Natural killer cell (primary cell): ENCODE measurements around the gene B4GALT1. TPM values are rescaled to one million over a fixed set of nuclear protein-coding genes. Genes with fewer than 3 reads are reported as not detected.

Experiments
- ATAC-seq, 3 donors: fragments of 150-1000 bp in 2 of 3; fragments of 200-7000 bp in 1 of 3; cut with Tn5 transposase; 1 replicate in 1 of 3; 2 replicates in 2 of 3; pipeline ENCODE4 v1.10.0; 2021; ENCODE audit warnings: mild to moderate bottlenecking in 2 of 3, moderate library complexity in 2 of 3
- DNase-seq, 2 donors: peaks; one replicate each; pipeline versions ENCODE4 v3.0.0 to v3.0.0-alpha.2; 2013 to 2021; ENCODE audit warnings: mixed read lengths in 1 of 2
- H3K27ac ChIP-seq: one replicate; pipeline ENCODE4 v1.5.1; 2013; ENCODE audit warnings: mild to moderate bottlenecking, low read length
- H3K27me3 ChIP-seq: one replicate; pipeline ENCODE4 v1.6.1; 2013; ENCODE audit warnings: low read length; ENCODE audit not compliant: control insufficient read depth, insufficient read depth
- H3K36me3 ChIP-seq: one replicate; pipeline ENCODE4 v1.6.1; 2013; ENCODE audit warnings: low read length; ENCODE audit not compliant: control insufficient read depth, insufficient read depth
- H3K4me1 ChIP-seq: one replicate; pipeline ENCODE4 v1.6.1; 2013; ENCODE audit warnings: low read length; ENCODE audit not compliant: control insufficient read depth, insufficient read depth
- H3K4me3 ChIP-seq: one replicate; pipeline ENCODE4 v1.5.1; 2013; ENCODE audit warnings: low read length
- H3K9me3 ChIP-seq: one replicate; pipeline ENCODE4 v1.6.1; 2013; ENCODE audit warnings: low read length; ENCODE audit not compliant: control insufficient read depth, insufficient read depth
- H3K27ac Mint-ChIP-seq, 2 donors: one replicate each; pipeline ENCODE4 v1.8.0; 2022; ENCODE audit warnings: mild to moderate bottlenecking in 2 of 2, mixed read lengths in 2 of 2, moderate library complexity in 1 of 2
- H3K27me3 Mint-ChIP-seq, 2 donors: one replicate each; pipeline ENCODE4 v1.8.0; 2022; ENCODE audit warnings: low read depth in 2 of 2, mixed read lengths in 2 of 2
- H3K36me3 Mint-ChIP-seq: one replicate; pipeline ENCODE4 v1.8.0; 2022; ENCODE audit warnings: mixed read lengths
- H3K4me1 Mint-ChIP-seq, 2 donors: one replicate each; pipeline ENCODE4 v1.8.0; 2022; ENCODE audit warnings: mixed read lengths in 2 of 2
- H3K4me3 Mint-ChIP-seq: one replicate; pipeline ENCODE4 v1.8.0; 2022; ENCODE audit warnings: mild to moderate bottlenecking, moderate library complexity, mixed read lengths
- H3K9me3 Mint-ChIP-seq, 2 donors: one replicate each; pipeline ENCODE4 v1.8.0; 2022; ENCODE audit warnings: mixed read lengths in 2 of 2
- CTCF ChIP-seq: fragments of 200-600 bp; IDR thresholded peaks from one replicate; pipeline ENCODE4 v1.8.0; 2022; ENCODE audit warnings: antibody characterized with exemption
- WGBS: methylation state at CpG from one replicate; pipeline ENCODE4 v1.1.7; 2013; ENCODE audit warnings: missing lambda C conversion rate; ENCODE audit not compliant: insufficient coverage; 5-methylcytosine and 5-hydroxymethylcytosine counted together
- intact Hi-C: fragments of 100-400 bp; cut with micrococcal nuclease; formaldehyde crosslinking; loops from one replicate; pipeline ENCODE4 v1.14.2; 2022
- total RNA-seq, 4 donors: library from RNA; stranded (reverse); fragments of 120-200 nt in 1 of 4; gene quantifications; one replicate each; pipeline versions ENCODE4 v1.2.3 to v1.2.4, GENCODE V29; 2013 to 2022

B4GALT1 gene
- total RNA-seq, 3 donors from 2014 or later (not counting 1 experiment from before 2014, with no cell fraction given), result 122 to 143 (median 128) TPM

GRCh38 chr9:33116860-33117259, 50.3 kb downstream of the B4GALT1 start:
- Histone ChIP-seq H3K27me3 (no peaks in the 10 kb centered on the region), H3K27ac (peak overlapping the region; percentile 12), H3K4me3 (no peak overlapping the region), H3K4me1 (peaks cover 41% of the 10 kb centered on the region), H3K9me3 (no peaks in the 10 kb centered on the region), H3K36me3 (peaks cover 69% of the 10 kb centered on the region)
- DNase-seq (no peak), ATAC-seq (no peak)
- Mint-ChIP-seq H3K9me3 (no peaks in the 10 kb centered on the region), H3K27ac (peak overlapping the region; percentile 68 to 77), H3K27me3 (peaks cover 0 to 2% of the 10 kb centered on the region in 2 donors), H3K4me1 (peaks cover 38 to 57% of the 10 kb centered on the region in 2 donors), H3K36me3 (peaks cover 4% of the 10 kb centered on the region), H3K4me3 (no peak overlapping the region)
- no peak for TF ChIP-seq CTCF
- WGBS, result 57% methylated on average over 2 of the region's 2 CpGs
- intact Hi-C loops, result loop anchor here (10.0 kb wide), 1 partner anchor 48 kb away; the partner anchor contains the start of gene B4GALT1

GRCh38 chr9:33114746-33115145, 52.4 kb downstream of the B4GALT1 start:
- Histone ChIP-seq H3K36me3 (peaks cover 77% of the 10 kb centered on the region), H3K4me3 (no peak overlapping the region), H3K9me3 (no peaks in the 10 kb centered on the region), H3K27ac (no peak overlapping the region), H3K27me3 (no peaks in the 10 kb centered on the region), H3K4me1 (peaks cover 41% of the 10 kb centered on the region)
- Mint-ChIP-seq H3K4me3 (no peak overlapping the region), H3K4me1 (peaks cover 38 to 45% of the 10 kb centered on the region in 2 donors), H3K36me3 (peaks cover 8% of the 10 kb centered on the region), H3K27ac (peak overlapping the region; percentile 78 to 85), H3K27me3 (peaks cover 0 to 2% of the 10 kb centered on the region in 2 donors), H3K9me3 (no peaks in the 10 kb centered on the region)
- TF ChIP-seq CTCF, result no peak
- WGBS, result 95% methylated on average over 3 of the region's 3 CpGs
- peak in 1 of 2 donors; percentile 11 for DNase-seq
- no peak for ATAC-seq
- intact Hi-C loops, result loop anchor here (10.0 kb wide), 1 partner anchor 50 kb away; the partner anchor contains the start of gene B4GALT1

GRCh38 chr9:33113799-33114547, 53.2 kb downstream of the B4GALT1 start:
- H3K4me3 ChIP-seq, result no peak overlapping the region
- DNase-seq (peak in 1 of 2 donors; percentile 41), ATAC-seq (peak; percentile 65 to 74 (median 71))
- no peaks in the 10 kb centered on the region for H3K9me3 ChIP-seq
- H3K4me1 Mint-ChIP-seq, result peaks cover 34 to 41% of the 10 kb centered on the region in 2 donors
- H3K27me3 Mint-ChIP-seq, result peaks cover 0 to 2% of the 10 kb centered on the region in 2 donors
- H3K9me3 Mint-ChIP-seq, result no peaks in the 10 kb centered on the region
- H3K36me3 ChIP-seq, result peaks cover 71% of the 10 kb centered on the region
- no peak for TF ChIP-seq CTCF
- WGBS, result 70% methylated on average over 11 of the region's 11 CpGs
- intact Hi-C loops, result loop anchor here (10.0 kb wide), 1 partner anchor 51 kb away; the partner anchor contains the start of gene B4GALT1
- peak overlapping the region; percentile 78 to 85 for H3K27ac Mint-ChIP-seq
- H3K4me3 Mint-ChIP-seq, result peak overlapping the region; percentile 41
- no peaks in the 10 kb centered on the region for H3K27me3 ChIP-seq
- peaks cover 8% of the 10 kb centered on the region for H3K36me3 Mint-ChIP-seq
- H3K27ac ChIP-seq, result no peak overlapping the region
- peaks cover 41% of the 10 kb centered on the region for H3K4me1 ChIP-seq
